ENCODE results near the gene PODXL2.

Gene PODXL2

DNA sequence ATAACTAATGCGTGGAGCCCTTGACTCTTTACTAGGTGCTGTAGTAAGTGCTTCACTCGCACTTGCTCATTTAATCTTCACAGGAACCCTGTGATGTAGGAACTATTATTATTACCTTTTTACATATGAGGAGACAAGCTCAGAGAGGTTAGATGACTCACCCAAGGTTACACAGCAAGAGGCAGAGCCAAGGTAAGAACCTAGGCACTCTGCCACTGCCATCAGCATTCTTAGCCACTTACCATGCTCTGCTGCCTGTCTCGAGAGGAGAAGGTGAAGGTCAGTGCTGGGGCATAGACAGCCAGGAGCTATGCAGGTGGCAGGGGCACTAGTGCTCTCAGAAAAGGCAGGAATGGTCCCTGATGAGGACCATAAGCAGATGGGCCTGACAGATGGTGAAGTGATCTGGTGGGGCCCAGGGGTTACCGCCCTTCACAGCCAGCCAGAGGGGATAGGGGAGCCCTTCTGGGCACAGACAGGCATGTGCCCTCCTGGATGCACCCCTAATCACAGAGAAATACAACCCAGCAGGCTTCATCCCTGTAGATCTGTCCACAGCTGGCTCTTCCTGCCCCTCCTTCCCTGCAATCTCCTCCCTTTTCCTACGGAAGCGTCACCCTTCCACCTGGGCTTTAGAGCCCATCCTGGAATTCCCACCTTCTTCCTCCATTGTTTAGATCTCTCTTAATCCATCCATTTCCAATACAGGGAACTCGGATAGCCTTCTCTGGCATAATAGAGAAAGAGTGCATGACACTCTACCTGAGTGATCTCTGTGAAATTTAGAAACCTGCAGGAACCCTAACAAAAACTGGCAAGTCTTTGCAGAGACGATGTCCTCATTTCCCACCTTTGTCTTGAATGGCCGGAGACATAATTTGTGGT lies 70.7 kb downstream of the PODXL2 start:
- Histone ChIP-seq H3K27me3 (ENCODE audit: insufficient read depth, poor library complexity, severe bottlenecking) (no peaks in the 10 kb centered on the region), H3K27ac (replicated peaks) (no peak overlapping the region), H3K4me3 (replicated peaks; ENCODE audit: insufficient read depth, low read length) (no peak overlapping the region)
- TF ChIP-seq, protein P1, sequence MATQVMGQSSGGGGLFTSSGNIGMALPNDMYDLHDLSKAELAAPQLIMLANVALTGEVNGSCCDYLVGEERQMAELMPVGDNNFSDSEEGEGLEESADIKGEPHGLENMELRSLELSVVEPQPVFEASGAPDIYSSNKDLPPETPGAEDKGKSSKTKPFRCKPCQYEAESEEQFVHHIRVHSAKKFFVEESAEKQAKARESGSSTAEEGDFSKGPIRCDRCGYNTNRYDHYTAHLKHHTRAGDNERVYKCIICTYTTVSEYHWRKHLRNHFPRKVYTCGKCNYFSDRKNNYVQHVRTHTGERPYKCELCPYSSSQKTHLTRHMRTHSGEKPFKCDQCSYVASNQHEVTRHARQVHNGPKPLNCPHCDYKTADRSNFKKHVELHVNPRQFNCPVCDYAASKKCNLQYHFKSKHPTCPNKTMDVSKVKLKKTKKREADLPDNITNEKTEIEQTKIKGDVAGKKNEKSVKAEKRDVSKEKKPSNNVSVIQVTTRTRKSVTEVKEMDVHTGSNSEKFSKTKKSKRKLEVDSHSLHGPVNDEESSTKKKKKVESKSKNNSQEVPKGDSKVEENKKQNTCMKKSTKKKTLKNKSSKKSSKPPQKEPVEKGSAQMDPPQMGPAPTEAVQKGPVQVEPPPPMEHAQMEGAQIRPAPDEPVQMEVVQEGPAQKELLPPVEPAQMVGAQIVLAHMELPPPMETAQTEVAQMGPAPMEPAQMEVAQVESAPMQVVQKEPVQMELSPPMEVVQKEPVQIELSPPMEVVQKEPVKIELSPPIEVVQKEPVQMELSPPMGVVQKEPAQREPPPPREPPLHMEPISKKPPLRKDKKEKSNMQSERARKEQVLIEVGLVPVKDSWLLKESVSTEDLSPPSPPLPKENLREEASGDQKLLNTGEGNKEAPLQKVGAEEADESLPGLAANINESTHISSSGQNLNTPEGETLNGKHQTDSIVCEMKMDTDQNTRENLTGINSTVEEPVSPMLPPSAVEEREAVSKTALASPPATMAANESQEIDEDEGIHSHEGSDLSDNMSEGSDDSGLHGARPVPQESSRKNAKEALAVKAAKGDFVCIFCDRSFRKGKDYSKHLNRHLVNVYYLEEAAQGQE (IDR thresholded peaks at IDR 0.05; ENCODE audit: insufficient replicate concordance, low read depth) = no peak
- TF ChIP-seq SPI1 (IDR thresholded peaks at IDR 0.05; ENCODE audit: borderline replicate concordance, low read depth) (no peak), GABPA (IDR thresholded peaks at IDR 0.05; ENCODE audit: low read depth) (no peak), POLR2AphosphoS5 (IDR thresholded peaks at IDR 0.05; ENCODE audit: low read depth) (no peak)
- TF ChIP-seq, protein P2, sequence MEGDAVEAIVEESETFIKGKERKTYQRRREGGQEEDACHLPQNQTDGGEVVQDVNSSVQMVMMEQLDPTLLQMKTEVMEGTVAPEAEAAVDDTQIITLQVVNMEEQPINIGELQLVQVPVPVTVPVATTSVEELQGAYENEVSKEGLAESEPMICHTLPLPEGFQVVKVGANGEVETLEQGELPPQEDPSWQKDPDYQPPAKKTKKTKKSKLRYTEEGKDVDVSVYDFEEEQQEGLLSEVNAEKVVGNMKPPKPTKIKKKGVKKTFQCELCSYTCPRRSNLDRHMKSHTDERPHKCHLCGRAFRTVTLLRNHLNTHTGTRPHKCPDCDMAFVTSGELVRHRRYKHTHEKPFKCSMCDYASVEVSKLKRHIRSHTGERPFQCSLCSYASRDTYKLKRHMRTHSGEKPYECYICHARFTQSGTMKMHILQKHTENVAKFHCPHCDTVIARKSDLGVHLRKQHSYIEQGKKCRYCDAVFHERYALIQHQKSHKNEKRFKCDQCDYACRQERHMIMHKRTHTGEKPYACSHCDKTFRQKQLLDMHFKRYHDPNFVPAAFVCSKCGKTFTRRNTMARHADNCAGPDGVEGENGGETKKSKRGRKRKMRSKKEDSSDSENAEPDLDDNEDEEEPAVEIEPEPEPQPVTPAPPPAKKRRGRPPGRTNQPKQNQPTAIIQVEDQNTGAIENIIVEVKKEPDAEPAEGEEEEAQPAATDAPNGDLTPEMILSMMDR (IDR thresholded peaks at IDR 0.05; ENCODE audit: insufficient read depth, low read length) = no peak
- no peak for DNase-seq (ENCODE audit: low read depth in 1 of 2, low spot score in 1 of 2)

DNA sequence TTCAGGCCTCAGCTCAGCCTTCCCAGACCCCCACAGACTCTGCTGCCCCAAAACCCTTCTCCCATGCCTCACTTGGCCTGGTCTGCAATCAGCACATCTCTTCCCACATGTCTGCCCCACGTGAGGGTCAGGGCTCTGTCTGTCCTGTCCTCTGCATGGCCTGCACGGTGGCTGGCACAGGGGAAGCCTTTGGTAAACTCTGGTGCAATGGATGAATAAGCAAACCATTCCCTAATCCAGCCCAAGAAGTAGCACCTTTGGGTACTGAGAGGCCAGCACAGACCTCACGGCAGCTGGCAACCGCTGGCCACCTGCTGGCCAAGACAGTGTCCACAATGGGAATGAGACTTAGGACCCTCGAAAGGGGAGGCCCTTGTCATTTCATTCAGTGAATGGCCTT lies 71.4 kb downstream of the PODXL2 start:
- Histone ChIP-seq H3K27ac (replicated peaks) (no peak overlapping the region), H3K27me3 (ENCODE audit: insufficient read depth, poor library complexity, severe bottlenecking) (no peaks in the 10 kb centered on the region), H3K4me3 (replicated peaks; ENCODE audit: insufficient read depth, low read length) (no peak overlapping the region)
- TF ChIP-seq, protein P2 (IDR thresholded peaks at IDR 0.05; ENCODE audit: insufficient read depth, low read length) = no peak
- no peak for TF ChIP-seq POLR2AphosphoS5 (IDR thresholded peaks at IDR 0.05; ENCODE audit: low read depth)
- TF ChIP-seq GABPA (IDR thresholded peaks at IDR 0.05; ENCODE audit: low read depth) = no peak
- TF ChIP-seq SPI1 (IDR thresholded peaks at IDR 0.05; ENCODE audit: borderline replicate concordance, low read depth) = no peak
- TF ChIP-seq, protein P1 (IDR thresholded peaks at IDR 0.05; ENCODE audit: insufficient replicate concordance, low read depth) = no peak
- DNase-seq (ENCODE audit: low read depth in 1 of 2, low spot score in 1 of 2) = no peak

DNA sequence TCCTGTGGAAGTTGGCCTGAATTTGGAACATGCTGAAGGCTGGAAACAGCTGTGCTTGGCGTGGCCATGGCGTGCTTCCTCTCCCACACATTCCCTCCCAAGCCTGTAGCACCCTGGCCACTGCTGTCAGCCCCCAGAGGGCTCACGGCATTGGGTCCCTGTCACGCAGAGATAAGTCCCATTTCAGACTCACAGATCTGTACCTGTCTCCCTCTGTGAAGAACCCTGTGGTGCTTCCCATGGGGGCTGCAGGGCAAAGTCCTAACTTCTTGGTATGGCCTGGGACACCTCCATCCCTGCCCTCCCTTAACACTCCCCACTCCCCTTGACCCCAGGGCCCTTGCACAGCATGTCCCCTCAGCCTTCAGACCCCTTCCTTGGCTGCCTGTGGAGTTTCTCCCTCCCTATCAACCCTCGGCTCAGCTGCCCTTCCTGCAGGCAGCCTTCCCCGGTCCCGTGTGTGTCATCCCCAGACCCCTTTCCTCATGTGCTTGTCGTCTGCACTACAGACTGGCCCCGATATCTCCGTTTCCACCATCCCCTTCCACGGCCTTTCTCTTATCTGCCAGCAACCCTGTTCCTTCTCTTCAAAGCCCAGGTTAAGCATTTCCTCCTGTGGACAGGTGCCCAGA lies 72.4 kb downstream of the PODXL2 start:
- no peak overlapping the region for H3K27ac ChIP-seq (replicated peaks)
- H3K4me3 ChIP-seq (replicated peaks; ENCODE audit: insufficient read depth, low read length) = no peak overlapping the region
- TF ChIP-seq, protein P1 (IDR thresholded peaks at IDR 0.05; ENCODE audit: insufficient replicate concordance, low read depth) = no peak
- no peak for TF ChIP-seq SPI1 (IDR thresholded peaks at IDR 0.05; ENCODE audit: borderline replicate concordance, low read depth)
- no peak for TF ChIP-seq GABPA (IDR thresholded peaks at IDR 0.05; ENCODE audit: low read depth)
- TF ChIP-seq, protein P2 (IDR thresholded peaks at IDR 0.05; ENCODE audit: insufficient read depth, low read length) = no peak
- no peak for TF ChIP-seq POLR2AphosphoS5 (IDR thresholded peaks at IDR 0.05; ENCODE audit: low read depth)
- no peaks in the 10 kb centered on the region for H3K27me3 ChIP-seq (ENCODE audit: insufficient read depth, poor library complexity, severe bottlenecking)
- DNase-seq (ENCODE audit: low read depth in 1 of 2, low spot score in 1 of 2) = no peak

Measured in HL-60 (cell line).